Memory B cell (primary cell): ENCODE results near the gene SERHL2.
"Not testable (repeated sequence)": the region's sequence is repeated elsewhere in the genome, so short reads cannot be mapped to it uniquely, and the experiment has no call there.

ENCODE experiments used
- ATAC-seq: fragments of 150-1000 bp; cut with Tn5 transposase; 2 replicates; pipeline ENCODE4 v1.10.0; 2021; ENCODE audit warnings: low read depth, mild to moderate bottlenecking, moderate library complexity
- DNase-seq, 2 donors: peaks; one replicate each; pipeline ENCODE4 v3.0.0; 2022; ENCODE audit warnings: low spot score in 2 of 2
- H3K27ac Mint-ChIP-seq: one replicate; pipeline ENCODE4 v1.8.0; 2022; ENCODE audit warnings: mild to moderate bottlenecking, moderate library complexity, mixed read lengths
- H3K27me3 Mint-ChIP-seq: one replicate; pipeline ENCODE4 v1.8.0; 2022; ENCODE audit warnings: mixed read lengths
- H3K36me3 Mint-ChIP-seq: one replicate; pipeline ENCODE4 v1.8.0; 2022; ENCODE audit warnings: mild to moderate bottlenecking, mixed read lengths
- H3K4me1 Mint-ChIP-seq: one replicate; pipeline ENCODE4 v1.8.0; 2022; ENCODE audit warnings: mixed read lengths
- H3K4me3 Mint-ChIP-seq: one replicate; pipeline ENCODE4 v1.8.0; 2022; ENCODE audit warnings: mild to moderate bottlenecking, moderate library complexity, mixed read lengths
- H3K9me3 Mint-ChIP-seq: one replicate; pipeline ENCODE4 v1.8.0; 2022; ENCODE audit warnings: mixed read lengths

The SERHL2 gene

DNA sequence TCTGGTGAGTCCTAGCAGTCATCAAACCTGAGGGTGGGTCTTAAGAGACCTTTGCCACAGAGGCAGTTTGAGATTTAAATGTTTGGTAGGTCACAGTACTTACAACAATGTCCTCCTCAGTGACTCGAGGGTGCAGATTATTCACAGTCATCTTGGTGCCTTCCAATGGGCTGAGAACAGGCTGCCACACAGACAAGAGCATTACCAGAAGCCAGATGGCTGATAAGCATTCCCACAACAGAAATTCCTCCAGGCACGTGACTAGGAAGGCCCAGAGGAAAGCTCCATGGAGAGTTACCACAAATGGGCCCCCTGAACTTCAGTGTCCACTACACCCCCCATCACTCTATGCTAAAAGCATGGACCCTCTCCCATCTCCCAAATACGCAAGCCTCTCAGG, 41.7 kb downstream of the SERHL2 start:
- Mint-ChIP-seq H3K27ac (no peak overlapping the region), H3K9me3 (no peaks in the 10 kb centered on the region), H3K36me3 (peaks cover 22% of the 10 kb centered on the region), H3K27me3 (no peaks in the 10 kb centered on the region), H3K4me3 (no peak overlapping the region), H3K4me1 (no peaks in the 10 kb centered on the region)
- ATAC-seq (no peak), DNase-seq (no peak)

DNA sequence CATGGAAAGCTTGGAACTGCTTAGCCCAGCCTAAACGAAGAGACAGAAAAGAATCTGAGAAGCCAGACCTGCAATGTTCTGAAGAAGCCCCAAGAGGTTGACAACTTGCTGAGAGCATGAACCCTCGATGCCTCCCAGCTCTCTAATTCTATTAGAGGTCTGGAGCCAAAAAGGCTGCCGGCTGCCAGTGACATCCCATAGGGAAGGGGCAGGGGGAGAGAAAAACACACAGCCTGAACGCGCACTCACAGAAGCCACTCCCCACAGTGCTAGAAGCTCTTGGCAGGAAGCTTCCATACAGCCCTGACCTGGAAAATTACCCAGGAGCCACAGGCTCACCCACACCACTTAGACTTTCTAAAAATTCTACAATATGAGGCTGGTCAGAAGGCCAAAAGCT, 42.6 kb downstream of the SERHL2 start:
- no peaks in the 10 kb centered on the region for H3K27me3 Mint-ChIP-seq
- H3K36me3 Mint-ChIP-seq, result peaks cover 22% of the 10 kb centered on the region
- no peak for ATAC-seq
- H3K9me3 Mint-ChIP-seq, result no peaks in the 10 kb centered on the region
- H3K27ac Mint-ChIP-seq, result peak overlapping the region; percentile 35
- H3K4me1 Mint-ChIP-seq, result no peaks in the 10 kb centered on the region
- H3K4me3 Mint-ChIP-seq, result no peak overlapping the region
- DNase-seq, result no peak

DNA sequence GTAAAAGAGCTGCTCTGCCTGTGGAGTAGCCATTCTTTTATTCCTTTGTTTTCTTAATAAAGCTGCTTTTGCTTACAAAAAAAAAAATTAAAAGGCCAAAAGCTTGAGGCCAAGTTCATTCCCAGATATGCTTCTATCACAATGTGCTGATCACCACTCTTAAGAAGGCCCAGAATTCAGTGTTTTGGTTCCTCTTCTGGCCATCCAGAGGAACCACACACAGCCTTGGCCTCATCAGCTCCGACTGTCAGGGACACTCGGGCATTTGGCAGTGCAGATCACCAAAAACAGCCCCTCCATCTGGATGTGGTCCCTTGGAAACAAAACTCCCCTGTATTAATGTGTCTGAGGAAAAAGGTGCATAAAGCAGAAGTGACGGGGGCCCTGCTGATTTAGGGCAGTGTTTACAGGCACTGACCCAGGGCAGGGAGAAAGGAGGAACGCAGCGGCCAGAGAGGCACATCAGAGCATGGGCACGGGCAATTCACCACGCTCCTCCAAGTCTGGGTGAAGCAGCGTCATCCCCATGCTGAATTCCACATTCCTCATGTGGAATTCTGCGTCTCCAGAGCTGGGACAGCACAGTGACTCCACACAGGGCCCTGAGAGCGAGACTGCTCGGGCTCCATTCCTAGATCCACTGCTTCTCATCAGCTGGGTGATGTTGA, 43.2 kb downstream of the SERHL2 start:
- DNase-seq (no peak), ATAC-seq (no peak)
- Mint-ChIP-seq H3K27ac (no peak overlapping the region), H3K4me3 (no peak overlapping the region), H3K36me3 (peaks cover 26% of the 10 kb centered on the region), H3K9me3 (no peaks in the 10 kb centered on the region), H3K4me1 (peaks cover 4% of the 10 kb centered on the region), H3K27me3 (no peaks in the 10 kb centered on the region)

DNA sequence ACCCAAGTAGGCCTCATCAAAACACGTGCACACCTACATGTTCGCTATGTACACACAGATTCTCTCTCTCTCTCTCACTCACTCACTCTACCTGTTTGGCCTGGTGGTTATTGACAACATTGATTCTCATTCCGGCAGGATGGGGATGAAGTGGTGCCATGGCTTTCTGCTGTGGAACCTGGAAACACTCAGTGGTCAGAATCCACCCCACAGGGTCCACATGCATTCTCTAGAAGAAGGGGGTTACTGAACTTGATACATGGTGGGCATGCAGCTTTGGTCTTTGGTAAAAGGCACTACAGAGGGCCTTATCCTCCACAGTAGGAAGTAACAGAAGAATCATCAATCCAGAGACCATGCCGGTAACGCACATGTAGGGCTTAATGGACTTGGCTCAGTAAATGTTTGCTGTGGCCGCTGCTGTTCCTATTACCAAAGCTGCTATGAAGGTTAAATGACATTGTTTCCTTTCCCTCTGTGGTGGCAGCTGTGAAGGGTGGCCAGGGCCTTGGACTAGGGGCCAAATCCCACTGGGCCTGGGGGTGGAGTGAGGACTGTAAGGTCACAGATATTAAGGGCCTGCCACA, 48.2 kb downstream of the SERHL2 start:
- DNase-seq (no peak), ATAC-seq (no peak)
- no peak overlapping the region for H3K4me3 Mint-ChIP-seq
- no peaks in the 10 kb centered on the region for H3K27me3 Mint-ChIP-seq
- H3K9me3 Mint-ChIP-seq, result no peaks in the 10 kb centered on the region
- peaks cover 25% of the 10 kb centered on the region for H3K36me3 Mint-ChIP-seq
- H3K4me1 Mint-ChIP-seq, result peaks cover 8% of the 10 kb centered on the region
- no peak overlapping the region for H3K27ac Mint-ChIP-seq

DNA sequence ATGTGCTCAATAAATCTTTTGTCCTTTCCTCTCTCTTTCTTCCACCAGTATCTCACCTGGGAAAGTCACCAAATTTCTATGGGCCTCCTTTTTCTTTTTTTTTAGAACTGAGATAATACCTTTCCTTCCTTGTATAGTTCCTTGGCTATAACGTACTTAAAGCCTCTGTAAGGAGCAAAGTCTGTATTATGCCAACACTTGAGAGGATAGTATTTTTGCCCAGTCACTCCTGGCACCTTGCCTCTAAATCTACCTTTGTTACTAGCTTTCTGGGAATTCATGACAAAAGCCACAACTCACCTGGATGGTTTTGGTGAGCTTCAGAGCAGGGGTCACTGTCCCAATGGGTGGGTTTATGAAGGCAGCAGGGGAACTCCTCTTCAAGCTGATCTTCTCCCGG, 48.7 kb downstream of the SERHL2 start:
- H3K9me3 Mint-ChIP-seq, result no peaks in the 10 kb centered on the region
- H3K27me3 Mint-ChIP-seq, result no peaks in the 10 kb centered on the region
- H3K27ac Mint-ChIP-seq, result no peak overlapping the region
- no peak for ATAC-seq
- H3K4me3 Mint-ChIP-seq, result no peak overlapping the region
- DNase-seq, result no peak
- H3K36me3 Mint-ChIP-seq, result peaks cover 20% of the 10 kb centered on the region
- H3K4me1 Mint-ChIP-seq, result peaks cover 8% of the 10 kb centered on the region

DNA sequence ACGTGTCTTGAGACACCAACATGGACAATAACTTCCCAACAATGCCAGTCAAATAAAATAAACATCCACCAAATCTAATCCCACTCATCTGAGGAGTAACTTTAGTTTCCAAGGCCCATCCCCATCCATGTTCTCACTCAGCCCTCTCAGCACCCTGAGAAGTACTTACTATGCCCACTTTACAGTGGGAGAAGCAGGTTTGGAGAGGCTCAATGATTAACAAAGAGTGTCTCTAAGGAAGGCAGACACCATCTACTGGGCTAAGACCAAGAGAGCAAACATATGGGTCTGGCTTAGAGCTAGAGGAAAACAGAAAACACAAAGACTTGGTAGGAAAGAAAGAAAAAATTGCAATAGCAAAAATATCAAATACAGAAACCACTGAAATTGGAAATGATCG, 49.7 kb downstream of the SERHL2 start:
- H3K9me3 Mint-ChIP-seq, result no peaks in the 10 kb centered on the region
- DNase-seq (no peak), ATAC-seq (no peak)
- no peak overlapping the region for H3K4me3 Mint-ChIP-seq
- H3K4me1 Mint-ChIP-seq, result peaks cover 8% of the 10 kb centered on the region
- H3K27me3 Mint-ChIP-seq, result no peaks in the 10 kb centered on the region
- H3K27ac Mint-ChIP-seq, result peak overlapping the region; percentile 38
- H3K36me3 Mint-ChIP-seq, result peaks cover 19% of the 10 kb centered on the region

DNA sequence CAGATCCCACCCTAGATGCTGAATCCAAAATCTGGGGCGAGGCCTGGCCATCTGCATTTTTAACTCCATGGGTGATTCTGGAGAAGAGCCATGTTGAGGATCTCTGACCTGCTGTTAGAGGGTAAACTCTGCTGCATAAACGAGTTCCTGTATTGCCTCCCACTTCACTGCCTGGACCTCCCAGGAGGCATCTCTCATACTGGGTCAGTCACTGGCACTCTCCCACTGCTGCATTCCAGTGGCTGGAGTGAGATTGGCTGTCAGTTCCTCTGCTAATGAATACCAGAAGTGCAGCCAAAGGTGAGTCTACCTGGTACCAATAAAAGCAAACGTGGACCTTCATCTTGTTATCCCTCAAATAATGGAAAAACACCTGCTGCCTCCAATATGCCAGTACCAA, 50.6 kb downstream of the SERHL2 start:
- DNase-seq (no peak), ATAC-seq (no peak)
- Mint-ChIP-seq H3K27ac (no peak overlapping the region), H3K4me3 (no peak overlapping the region), H3K4me1 (peaks cover 8% of the 10 kb centered on the region), H3K36me3 (peaks cover 19% of the 10 kb centered on the region), H3K27me3 (no peaks in the 10 kb centered on the region), H3K9me3 (no peaks in the 10 kb centered on the region)

DNA sequence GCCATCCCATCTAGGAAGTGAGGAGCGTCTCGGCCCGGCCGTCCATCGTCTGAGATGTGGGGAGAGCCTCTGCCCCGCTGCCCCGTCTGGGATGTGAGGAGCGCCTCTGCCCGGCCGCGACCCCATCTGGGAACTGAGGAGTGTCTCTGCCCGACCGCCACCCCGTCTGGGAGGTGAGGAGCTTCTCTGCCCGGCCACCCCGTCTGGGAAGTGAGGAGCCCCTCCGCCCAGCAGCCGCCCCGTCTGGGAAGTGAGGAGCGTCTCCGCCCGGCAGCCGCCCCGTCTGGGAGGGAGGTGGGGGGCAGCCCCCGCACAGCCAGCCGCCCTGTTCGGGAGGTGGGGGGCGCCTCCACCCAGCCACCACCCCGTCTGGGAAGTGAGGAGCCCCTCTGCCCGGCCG, 53.9 kb downstream of the SERHL2 start:
- not testable (repeated sequence) for DNase-seq, H3K9me3 Mint-ChIP-seq, H3K27me3 Mint-ChIP-seq, H3K36me3 Mint-ChIP-seq, ATAC-seq, H3K27ac Mint-ChIP-seq, H3K4me3 Mint-ChIP-seq
- H3K4me1 Mint-ChIP-seq, result peaks cover 14% of the 10 kb centered on the region

DNA sequence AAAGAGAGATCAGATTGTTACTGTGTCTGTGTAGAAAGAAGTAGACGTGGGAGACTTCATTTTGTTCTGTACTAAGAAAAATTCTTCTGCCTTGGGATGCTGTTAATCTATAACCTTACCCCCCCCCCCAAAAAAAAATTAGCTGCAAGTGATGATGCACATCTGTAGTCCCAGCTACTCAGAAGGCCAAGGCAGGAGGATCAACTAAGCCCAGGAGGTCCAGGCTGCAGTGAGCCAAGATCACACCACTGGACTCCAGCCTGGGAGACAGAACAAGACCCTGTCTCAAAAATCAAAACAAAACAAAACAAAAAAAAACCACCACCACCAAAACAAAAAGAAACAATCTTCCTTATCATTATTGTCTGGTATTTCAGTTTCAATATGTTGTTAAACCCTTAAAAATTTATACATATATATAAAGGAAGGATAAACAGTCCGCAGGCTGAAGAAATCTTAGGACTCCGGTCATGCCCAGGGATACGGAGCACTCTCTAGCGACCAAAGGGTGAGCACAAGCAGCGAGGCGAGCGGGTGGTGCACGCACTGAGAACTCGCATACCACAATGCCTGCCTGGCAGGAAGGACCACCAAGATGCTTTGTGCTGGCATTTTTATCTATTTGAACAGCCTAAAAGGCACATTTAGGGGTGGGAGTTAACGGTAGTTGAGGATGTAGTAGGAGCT, 54.5 kb downstream of the SERHL2 start:
- Mint-ChIP-seq H3K4me3 (no peak overlapping the region), H3K27ac (no peak overlapping the region), H3K36me3 (peaks cover 8% of the 10 kb centered on the region), H3K4me1 (peaks cover 20% of the 10 kb centered on the region), H3K9me3 (no peaks in the 10 kb centered on the region), H3K27me3 (no peaks in the 10 kb centered on the region)
- no peak for ATAC-seq
- DNase-seq, result no peak

DNA sequence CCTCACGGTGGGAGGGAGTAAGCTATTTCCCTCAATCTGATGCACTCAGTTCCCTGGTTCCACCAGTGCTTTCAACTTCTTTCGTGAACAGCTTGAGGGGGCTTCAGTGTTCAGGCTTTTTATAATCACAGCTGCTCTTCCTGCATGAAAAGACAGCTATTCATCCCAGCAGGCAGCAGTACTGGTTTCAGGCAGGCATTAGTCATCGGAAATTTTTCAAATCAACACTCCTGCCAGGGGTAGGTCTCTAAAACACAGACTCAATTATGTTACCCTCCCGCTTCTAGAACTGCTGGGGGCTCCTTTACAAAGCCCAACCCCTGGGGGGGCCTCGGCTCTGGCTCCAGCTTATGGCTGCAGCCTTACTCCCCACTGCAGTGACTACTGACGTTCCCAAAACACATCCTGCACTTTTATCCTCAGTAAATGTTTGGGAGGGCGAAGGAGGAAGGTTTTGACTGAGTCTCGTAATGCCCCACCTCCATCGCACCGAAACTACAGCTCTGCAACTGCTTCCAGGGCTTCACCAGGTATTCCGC, 55.1 kb downstream of the SERHL2 start:
- no peak overlapping the region for H3K27ac Mint-ChIP-seq
- ATAC-seq (no peak), DNase-seq (no peak)
- H3K9me3 Mint-ChIP-seq, result no peaks in the 10 kb centered on the region
- H3K4me1 Mint-ChIP-seq, result peaks cover 20% of the 10 kb centered on the region
- H3K36me3 Mint-ChIP-seq, result peaks cover 5% of the 10 kb centered on the region
- no peaks in the 10 kb centered on the region for H3K27me3 Mint-ChIP-seq
- no peak overlapping the region for H3K4me3 Mint-ChIP-seq

DNA sequence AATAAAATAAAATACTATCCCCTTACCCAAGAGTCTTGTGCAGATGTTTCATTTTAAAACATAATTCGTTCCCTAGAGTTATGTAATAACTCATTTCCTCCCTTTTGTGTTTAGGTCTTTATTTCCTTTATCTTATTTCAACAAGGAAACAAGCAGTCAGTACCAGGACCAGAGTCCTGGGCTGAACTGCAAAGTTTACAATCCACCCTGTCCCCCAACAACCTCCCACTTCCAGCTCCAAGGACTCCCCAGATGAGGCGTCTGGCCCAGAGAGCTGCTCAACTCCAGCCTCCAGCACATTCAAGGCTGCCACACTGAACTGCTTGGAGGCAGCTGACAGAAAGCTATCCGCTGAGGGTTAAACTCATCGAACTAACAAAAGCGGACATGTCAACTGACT, 56.4 kb downstream of the SERHL2 start:
- peak overlapping the region; percentile 53 for H3K27ac Mint-ChIP-seq
- peaks cover 5% of the 10 kb centered on the region for H3K36me3 Mint-ChIP-seq
- no peaks in the 10 kb centered on the region for H3K27me3 Mint-ChIP-seq
- no peaks in the 10 kb centered on the region for H3K9me3 Mint-ChIP-seq
- H3K4me1 Mint-ChIP-seq, result peaks cover 22% of the 10 kb centered on the region
- no peak for DNase-seq
- no peak for ATAC-seq
- H3K4me3 Mint-ChIP-seq, result no peak overlapping the region

DNA sequence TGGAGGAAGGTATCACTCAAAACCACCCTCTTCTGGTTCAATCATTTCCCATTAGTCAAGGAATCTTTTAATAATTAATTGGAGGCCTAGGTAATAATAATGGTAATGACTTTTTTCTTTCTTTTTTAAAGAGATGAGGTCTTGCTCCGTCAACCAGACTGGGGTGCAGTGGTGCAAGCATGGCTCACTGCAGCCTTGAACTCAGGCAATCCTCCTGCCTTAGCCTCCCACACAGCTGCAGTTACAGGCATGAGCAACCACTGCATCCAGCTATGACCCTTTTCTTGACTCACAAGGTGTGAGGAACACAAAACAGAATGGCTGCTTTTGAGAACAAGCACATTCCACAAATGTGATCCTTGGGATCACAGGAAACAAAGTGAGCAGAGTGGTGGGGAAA, 57.3 kb downstream of the SERHL2 start:
- ATAC-seq, result no peak
- Mint-ChIP-seq H3K4me3 (no peak overlapping the region), H3K36me3 (peaks cover 5% of the 10 kb centered on the region), H3K4me1 (peaks cover 23% of the 10 kb centered on the region), H3K9me3 (no peaks in the 10 kb centered on the region), H3K27ac (no peak overlapping the region), H3K27me3 (no peaks in the 10 kb centered on the region)
- no peak for DNase-seq

DNA sequence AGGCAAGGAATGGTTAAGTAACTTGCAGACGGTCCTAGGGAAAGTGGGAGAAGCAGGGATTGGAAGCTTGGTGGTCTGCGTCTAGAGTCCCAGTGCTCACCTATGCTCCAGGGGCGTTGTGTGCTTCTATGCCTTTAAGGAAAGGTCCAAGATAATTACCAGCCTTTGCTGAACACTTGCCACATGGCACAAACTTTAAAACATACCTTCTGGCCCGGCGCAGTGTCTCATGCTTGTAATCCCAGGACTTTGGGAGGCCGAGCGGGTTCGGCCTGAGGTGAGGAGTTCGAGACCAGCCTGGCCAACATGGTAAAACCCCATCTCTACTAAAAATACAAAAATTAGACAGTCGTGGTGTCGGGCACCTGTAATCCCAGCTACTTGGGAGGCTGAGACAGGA, 58.6 kb downstream of the SERHL2 start:
- ATAC-seq, result no peak
- DNase-seq, result no peak
- Mint-ChIP-seq H3K27ac (peak overlapping the region; percentile 100), H3K27me3 (no peaks in the 10 kb centered on the region), H3K36me3 (peaks cover 4% of the 10 kb centered on the region), H3K4me1 (peaks cover 23% of the 10 kb centered on the region), H3K9me3 (no peaks in the 10 kb centered on the region), H3K4me3 (no peak overlapping the region)

DNA sequence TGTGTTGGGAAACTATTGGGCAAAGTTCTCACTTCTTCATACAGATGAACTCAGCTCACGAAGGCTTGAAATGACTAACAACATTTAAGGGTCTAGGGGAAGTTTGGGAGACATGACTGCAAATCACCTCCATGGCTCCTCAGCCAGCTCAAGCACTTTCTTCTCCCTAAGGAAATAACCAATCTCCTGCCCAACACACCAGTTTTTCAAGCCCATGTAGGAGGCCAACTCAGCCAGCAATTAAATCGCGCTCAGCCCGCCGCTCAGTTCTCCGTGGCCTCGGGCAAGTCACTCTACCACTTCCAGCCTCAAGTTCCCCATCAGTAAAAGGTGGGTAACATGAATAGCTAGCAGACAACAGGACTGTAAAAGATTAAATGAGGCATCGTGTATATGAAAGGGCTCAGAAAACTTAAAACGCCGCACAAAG, 60.1 kb downstream of the SERHL2 start:
- Mint-ChIP-seq H3K4me3 (peak overlapping the region; percentile 89), H3K27me3 (no peaks in the 10 kb centered on the region), H3K9me3 (no peaks in the 10 kb centered on the region), H3K36me3 (peaks cover 6% of the 10 kb centered on the region), H3K4me1 (peaks cover 28% of the 10 kb centered on the region), H3K27ac (peak overlapping the region; percentile 100)
- ATAC-seq (peak; percentile 1), DNase-seq (no peak)
